H9 (cell line): ENCODE data around the gene DUSP5. TPM values are rescaled to one million over a fixed set of nuclear protein-coding genes. Genes with fewer than 3 reads are reported as not detected.

Source experiments
- DNase-seq: peaks from one replicate; pipeline ENCODE4 v3.0.0-alpha.2; 2017
- H2AFZ ChIP-seq: one replicate; pipeline ENCODE4 v1.6.1; 2013; ENCODE audit warnings: mild to moderate bottlenecking, low read length, control low read depth, moderate library complexity
- H2AK5ac ChIP-seq: 2 replicates; pipeline ENCODE4 v1.6.1; 2013; ENCODE audit warnings: low read length, control low read depth, mixed read lengths; ENCODE audit not compliant: insufficient read length
- H2BK120ac ChIP-seq: one replicate; pipeline ENCODE4 v1.6.1; 2013; ENCODE audit warnings: low read depth, mild to moderate bottlenecking, low read length, control low read depth, inconsistent platforms; ENCODE audit not compliant: poor library complexity, severe bottlenecking
- H2BK12ac ChIP-seq: 2 replicates; pipeline ENCODE4 v1.6.1; 2013; ENCODE audit warnings: low read length, control low read depth, mixed read lengths, low read depth; ENCODE audit not compliant: insufficient read length
- H2BK15ac ChIP-seq: 2 replicates; pipeline ENCODE4 v1.6.1; 2013; ENCODE audit warnings: low read depth, low read length, control low read depth
- H2BK20ac ChIP-seq: one replicate; pipeline ENCODE4 v1.6.1; 2013; ENCODE audit warnings: low read depth, mild to moderate bottlenecking, low read length, control low read depth, inconsistent platforms; ENCODE audit not compliant: poor library complexity, severe bottlenecking
- H2BK5ac ChIP-seq: 2 replicates; pipeline ENCODE4 v1.6.1; 2013; ENCODE audit warnings: low read length, control low read depth, mixed read lengths; ENCODE audit not compliant: insufficient read length
- H3K14ac ChIP-seq: 2 replicates; pipeline ENCODE4 v1.6.1; 2013; ENCODE audit warnings: low read length, control low read depth; ENCODE audit not compliant: insufficient read depth
- H3K18ac ChIP-seq: 2 replicates; pipeline ENCODE4 v1.6.1; 2013; ENCODE audit warnings: low read depth, mild to moderate bottlenecking, mixed read lengths, low read length, control low read depth; ENCODE audit not compliant: insufficient read length
- H3K23ac ChIP-seq: 2 replicates; pipeline ENCODE4 v1.6.1; 2013; ENCODE audit warnings: low read length, control low read depth, mixed read lengths, low read depth; ENCODE audit not compliant: insufficient read length
- H3K23me2 ChIP-seq: 2 replicates; pipeline ENCODE4 v1.6.1; 2013; ENCODE audit warnings: low read depth, mild to moderate bottlenecking, mixed read lengths, low read length, control low read depth; ENCODE audit not compliant: insufficient read length, poor library complexity, severe bottlenecking
- H3K27ac ChIP-seq: 2 replicates; pipeline ENCODE4 v1.5.1; 2013; ENCODE audit warnings: low read length, control low read depth, mixed read lengths, low read depth; ENCODE audit not compliant: insufficient read length
- H3K27me3 ChIP-seq: 2 replicates; pipeline ENCODE4 v1.6.1; 2013; ENCODE audit warnings: low read length, control low read depth, inconsistent platforms; ENCODE audit not compliant: insufficient read depth
- H3K4ac ChIP-seq: 2 replicates; pipeline ENCODE4 v1.6.1; 2013; ENCODE audit warnings: low read depth, mild to moderate bottlenecking, control low read depth, inconsistent platforms, low read length, moderate library complexity
- H3K4me1 ChIP-seq: 2 replicates; pipeline ENCODE4 v1.6.1; 2013; ENCODE audit warnings: low read length, control low read depth, inconsistent platforms; ENCODE audit not compliant: insufficient read depth
- H3K4me2 ChIP-seq: 2 replicates; pipeline ENCODE4 v1.6.1; 2013; ENCODE audit warnings: low read length, control low read depth, mixed read lengths; ENCODE audit not compliant: insufficient read length, insufficient read depth
- H3K56ac ChIP-seq: 2 replicates; pipeline ENCODE4 v1.6.1; 2013; ENCODE audit warnings: low read depth, mild to moderate bottlenecking, mixed read lengths, low read length, control low read depth; ENCODE audit not compliant: insufficient read length
- H3K79me1 ChIP-seq: 2 replicates; pipeline ENCODE4 v1.6.1; 2013; ENCODE audit warnings: low read depth, mild to moderate bottlenecking, moderate library complexity, low read length, control low read depth, inconsistent platforms; ENCODE audit not compliant: insufficient read depth, poor library complexity, severe bottlenecking
- H3K79me2 ChIP-seq: 2 replicates; pipeline ENCODE4 v1.6.1; 2013; ENCODE audit warnings: low read length, control low read depth, inconsistent platforms; ENCODE audit not compliant: insufficient read depth
- H3K9ac ChIP-seq: 2 replicates; pipeline ENCODE4 v1.6.1; 2013; ENCODE audit warnings: low read length, control low read depth, mixed read lengths; ENCODE audit not compliant: insufficient read length; ENCODE audit errors: extremely low read depth
- H3K9me3 ChIP-seq: one replicate; pipeline ENCODE4 v1.6.1; 2013; ENCODE audit warnings: low read depth, low read length, inconsistent platforms; ENCODE audit not compliant: control insufficient read depth
- H3T11ph ChIP-seq: one replicate; pipeline ENCODE4 v1.6.1; 2013; ENCODE audit warnings: mild to moderate bottlenecking, low read length, control low read depth, inconsistent platforms
- H4K20me1 ChIP-seq: one replicate; pipeline ENCODE4 v1.6.1; 2013; ENCODE audit not compliant: control insufficient read depth, insufficient read length, insufficient read depth
- H4K5ac ChIP-seq: 2 replicates; pipeline ENCODE4 v1.6.1; 2013; ENCODE audit warnings: low read depth, mild to moderate bottlenecking, mixed read lengths, low read length, control low read depth; ENCODE audit not compliant: insufficient read length
- H4K8ac ChIP-seq: replicated peaks from 2 replicates; pipeline ENCODE4 v1.6.1; 2013; ENCODE audit warnings: low read length, control low read depth, mixed read lengths, low read depth; ENCODE audit not compliant: insufficient read length
- H4K91ac ChIP-seq: 2 replicates; pipeline ENCODE4 v1.6.1; 2013; ENCODE audit warnings: low read depth, mild to moderate bottlenecking, moderate library complexity, mixed read lengths, low read length, control low read depth; ENCODE audit not compliant: insufficient read length
- H3K27ac Mint-ChIP-seq, 3 experiments: 2 replicates in 2 of 3; 3 replicates in 1 of 3; pipeline ENCODE4 v1.8.0; 2020 to 2021; ENCODE audit warnings: mixed read lengths in 3 of 3, mild to moderate bottlenecking in 1 of 3, moderate library complexity in 1 of 3
- H3K27me3 Mint-ChIP-seq: 2 replicates; pipeline ENCODE4 v1.8.0; 2021; ENCODE audit warnings: low read depth, mild to moderate bottlenecking, moderate library complexity, mixed read lengths
- H3K36me3 Mint-ChIP-seq, 3 experiments: 2 replicates in 2 of 3; 3 replicates in 1 of 3; pipeline ENCODE4 v1.8.0; 2020 to 2021; ENCODE audit warnings: low read depth in 3 of 3, mixed read lengths in 3 of 3; ENCODE audit not compliant: insufficient read depth in 1 of 3
- H3K4me1 Mint-ChIP-seq, 2 experiments: 2 replicates each; pipeline ENCODE4 v1.8.0; 2020; ENCODE audit warnings: mixed read lengths in 2 of 2
- H3K4me3 Mint-ChIP-seq, 2 experiments: 2 replicates in 1 of 2; 3 replicates in 1 of 2; pipeline ENCODE4 v1.8.0; 2020 to 2021; ENCODE audit warnings: mild to moderate bottlenecking in 2 of 2, mixed read lengths in 2 of 2, moderate library complexity in 1 of 2
- H3K9me3 Mint-ChIP-seq, 2 experiments: 2 replicates in 1 of 2; 3 replicates in 1 of 2; pipeline ENCODE4 v1.8.0; 2020; ENCODE audit warnings: mild to moderate bottlenecking in 2 of 2, mixed read lengths in 2 of 2, moderate library complexity in 1 of 2
- CTCF ChIP-seq: fragments of 200-600 bp; sonication (generic); conservative IDR thresholded peaks from 3 replicates; pipeline ENCODE4 v1.8.0; 2021; ENCODE audit warnings: antibody characterized with exemption, mild to moderate bottlenecking
- WGBS: extraction: QIAGEN DNeasy Blood & Tissue Kit; methylation state at CpG from one replicate; pipeline ENCODE4 v1.1.7; 2013; ENCODE audit warnings: missing lambda C conversion rate, low lambda C conversion rate, mixed read lengths; ENCODE audit not compliant: insufficient read length; ENCODE audit errors: extremely low coverage; 5-methylcytosine and 5-hydroxymethylcytosine counted together
- total RNA-seq: library from RNA; stranded (reverse); gene quantifications from 2 replicates; pipeline ENCODE4 v1.2.1, GENCODE V29; 2021

DUSP5 gene
- total RNA-seq, 1 experiment from 2014 or later: 29.3 TPM

- Histone ChIP-seq H3T11ph (no peak overlapping the region), H3K79me1 (peaks cover 2% of the 10 kb centered on the region), H3K56ac (no peak overlapping the region), H3K4me1 (peaks cover 12% of the 10 kb centered on the region), H4K20me1 (peaks cover 4% of the 10 kb centered on the region), H3K18ac (no peak overlapping the region), H2AK5ac (no peak overlapping the region), H3K23ac (no peak overlapping the region), H3K9me3 (no peaks in the 10 kb centered on the region), H2BK120ac (no peak overlapping the region), H2BK5ac (no peak overlapping the region), H2BK12ac (no peak overlapping the region), H4K91ac (no peak overlapping the region), H4K5ac (no peak overlapping the region), H3K27ac (no peak overlapping the region), H3K14ac (no peak overlapping the region), H4K8ac (no peak overlapping the region), H2BK20ac (no peak overlapping the region), H3K79me2 (peaks cover 21% of the 10 kb centered on the region; the same call in 1 of the 2 replicates), H3K23me2 (peaks cover 8% of the 10 kb centered on the region), H2BK15ac (no peak overlapping the region), H2AFZ (no peak overlapping the region), H3K27me3 (no peaks in the 10 kb centered on the region; the same call in 1 of the 2 replicates), H3K4me2 (no peak overlapping the region), H3K9ac (no peak overlapping the region), H3K4ac (no peak overlapping the region)
- WGBS: no CpG with 5 or more reads among the region's 4 CpGs
- peaks cover 33 to 41% of the 10 kb centered on the region in 2 experiments for H3K4me1 Mint-ChIP-seq
- DNase-seq: no peak
- H3K9me3 Mint-ChIP-seq: peaks cover 0 to 2% of the 10 kb centered on the region in 2 experiments; a peak in 3 of 5 replicates
- 0 out of 7 replicates have a peak overlapping the region, but pooled peaks of 1 of the 3 experiments have one; percentile 28 for H3K27ac Mint-ChIP-seq
- peaks cover 19% of the 10 kb centered on the region for H3K27me3 Mint-ChIP-seq
- TF ChIP-seq CTCF: no peak
- no peak overlapping the region for H3K4me3 Mint-ChIP-seq
- peaks cover 21 to 56% (median 32%) of the 10 kb centered on the region in 3 experiments; a peak in 5 of 7 replicates for H3K36me3 Mint-ChIP-seq
Observed at GRCh38 chr10:110503528-110504110, 5.9 kb downstream of the DUSP5 start.
